GM04504 (cell line): ENCODE results near the gene RFTN2.
"Not testable (repeated sequence)": the region's sequence is repeated elsewhere in the genome, so short reads cannot be mapped to it uniquely, and the experiment has no call there.

Experiments used
- DNase-seq: peaks from one replicate; pipeline ENCODE4 v3.0.0-alpha.2; 2012; ENCODE audit warnings: low read depth

Gene RFTN2, protein sequence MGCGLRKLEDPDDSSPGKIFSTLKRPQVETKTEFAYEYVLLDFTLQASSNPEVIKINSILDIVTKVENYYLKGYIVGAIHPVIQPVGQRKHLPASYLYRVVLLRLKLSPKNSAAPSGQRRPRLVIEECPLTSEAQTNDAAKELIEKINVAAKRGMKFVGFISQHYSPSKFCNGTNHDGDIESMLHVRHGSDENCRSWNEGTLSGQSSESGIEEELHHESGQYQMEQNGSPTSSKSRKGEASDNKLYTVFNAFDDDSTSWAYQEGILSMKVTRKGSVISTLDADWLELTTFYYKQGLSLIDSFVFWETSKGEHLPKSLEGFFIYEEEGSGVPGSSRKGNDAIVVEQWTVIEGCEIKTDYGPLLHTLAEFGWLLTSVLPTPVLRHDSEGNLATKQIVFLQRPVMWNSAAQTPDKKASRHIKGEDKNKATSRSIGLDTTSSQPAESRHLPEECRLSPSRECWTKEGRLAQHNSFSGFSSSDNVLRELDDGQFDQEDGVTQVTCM

GRCh38 chr2:197675246-197675645 is at the start of gene RFTN2:
Gene RFTN2 (minus strand): TSS chr2:197675587. CDS start chr2:197675458, 129 bp downstream.
- no peak for DNase-seq

DNA sequence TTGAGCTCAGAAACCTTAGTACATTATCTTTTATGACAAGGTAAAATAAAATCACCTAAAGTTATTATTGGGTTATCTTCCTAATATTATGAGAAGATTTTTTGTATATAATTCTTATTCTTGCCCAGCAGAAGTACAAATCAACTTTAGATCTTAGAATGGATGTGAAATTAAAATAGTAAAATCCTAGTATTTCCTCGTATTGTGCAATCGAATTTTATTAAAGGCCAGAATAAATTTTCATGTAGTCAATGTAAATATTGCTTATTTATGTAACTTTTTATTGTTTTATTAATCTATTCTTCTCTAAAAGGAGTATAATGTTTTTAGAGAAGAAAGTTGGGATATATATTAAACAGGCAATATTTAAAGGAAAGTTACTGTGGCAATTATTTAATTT is 42.5 kb upstream of the RFTN2 start:
- no peak for DNase-seq

GRCh38 chr2:197713271-197713670 is 37.9 kb upstream of the RFTN2 start:
- no peak for DNase-seq

DNA sequence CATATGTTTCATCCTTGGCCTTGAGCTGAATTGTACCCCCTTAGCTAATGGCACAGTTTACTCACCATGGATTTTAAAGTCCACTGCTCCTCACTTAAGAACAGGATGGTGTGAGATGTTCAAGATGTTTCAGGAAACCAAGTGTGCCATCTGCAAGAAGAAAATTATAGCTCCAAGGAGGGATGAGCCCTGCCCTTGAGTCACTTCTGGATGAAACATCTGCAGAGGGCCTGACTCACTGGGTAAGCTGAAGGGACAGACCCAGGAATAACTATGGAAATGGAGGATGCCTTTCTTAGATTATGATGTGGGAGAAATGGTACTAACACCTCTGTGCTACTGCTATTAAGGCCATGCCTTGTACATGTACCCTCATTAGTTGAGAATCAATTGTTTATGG is 36.2 kb upstream of the RFTN2 start:
- DNase-seq: no peak

- DNase-seq: no peak
Observed at GRCh38 chr2:197710424-197711042, 35.1 kb upstream of the RFTN2 start.

DNA sequence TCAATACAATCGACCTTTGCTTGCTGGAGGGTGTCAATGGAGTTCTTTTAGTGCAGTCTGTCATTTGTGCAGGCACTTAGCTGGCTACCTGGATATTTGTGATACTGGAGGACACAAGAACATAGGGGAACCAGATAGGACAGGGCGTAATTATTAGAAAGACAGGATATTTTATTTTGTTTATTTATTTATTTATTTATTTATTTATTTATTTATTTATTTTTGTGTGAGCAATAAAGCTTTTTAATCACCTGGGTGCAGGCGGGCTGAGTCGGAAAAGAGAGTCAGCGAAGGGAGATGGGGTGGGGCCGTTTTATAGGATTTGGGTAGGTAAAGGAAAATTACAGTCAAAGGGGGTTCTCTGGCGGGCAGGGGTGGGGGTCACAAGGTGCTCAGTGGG is 33.8 kb upstream of the RFTN2 start:
- not testable (repeated sequence) for DNase-seq

GRCh38 chr2:197708331-197708730 is 32.9 kb upstream of the RFTN2 start:
- DNase-seq: no peak

DNA sequence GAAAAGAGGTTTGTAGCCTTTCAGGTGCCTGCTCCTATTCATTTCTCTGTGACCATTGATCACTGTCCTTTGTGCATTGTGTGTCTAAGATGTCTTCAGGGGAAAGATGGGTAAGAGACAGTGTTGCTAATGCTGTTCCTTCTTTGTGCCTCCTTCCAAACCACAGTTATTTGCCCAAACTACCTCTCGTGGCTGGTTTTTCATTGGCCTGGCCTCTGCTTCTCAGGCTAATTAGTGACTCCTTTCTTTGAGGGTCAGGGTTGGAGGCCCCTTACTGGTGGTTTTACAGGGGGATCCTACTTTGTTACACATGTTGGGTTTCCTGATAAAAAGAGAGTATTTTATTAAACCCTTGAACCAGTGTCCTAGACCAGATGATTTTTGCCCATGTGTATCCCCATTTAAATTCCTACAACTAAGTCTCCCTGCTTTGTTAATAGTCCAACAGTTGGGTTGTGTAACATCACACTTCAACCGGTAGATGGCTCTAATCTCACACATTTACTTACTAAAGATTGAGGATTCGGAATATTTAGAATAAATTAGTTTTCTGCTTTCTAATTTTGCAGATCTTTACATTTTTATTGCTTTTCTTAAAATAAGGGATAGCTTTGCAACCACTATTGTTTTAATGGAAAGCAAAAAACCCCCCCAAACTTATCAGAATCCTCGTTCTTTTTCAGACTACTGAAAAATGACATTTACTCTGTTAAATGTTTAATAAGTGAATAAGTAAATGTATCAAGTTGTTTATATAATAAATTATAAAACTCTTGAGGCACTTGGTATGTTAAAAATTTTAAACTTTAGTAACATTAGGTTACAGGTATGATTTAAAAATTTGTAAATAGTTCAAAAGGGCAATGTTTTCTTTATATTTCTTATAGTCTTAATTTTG is 32.2 kb upstream of the RFTN2 start:
- no peak for DNase-seq

DNA sequence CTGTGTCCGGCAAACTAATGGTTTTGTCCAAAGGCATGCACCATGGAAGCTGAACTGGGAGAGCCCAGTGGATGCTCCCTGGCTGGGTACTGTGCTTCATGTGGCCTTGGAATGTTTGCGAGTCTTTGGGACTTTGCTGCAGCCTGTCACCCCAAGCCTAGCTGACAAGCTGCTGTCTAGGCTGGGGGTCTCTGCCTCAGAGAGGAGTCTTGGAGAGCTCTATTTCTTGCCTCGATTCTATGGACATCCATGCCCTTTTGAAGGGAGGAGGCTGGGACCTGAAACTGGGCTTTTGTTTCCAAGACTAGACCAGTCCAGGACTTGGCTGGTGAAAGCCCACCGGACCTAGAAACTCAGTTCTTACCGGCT is 31.4 kb upstream of the RFTN2 start:
- DNase-seq: no peak

- no peak for DNase-seq
Observed at GRCh38 chr2:197705912-197706838, 30.8 kb upstream of the RFTN2 start.

DNA sequence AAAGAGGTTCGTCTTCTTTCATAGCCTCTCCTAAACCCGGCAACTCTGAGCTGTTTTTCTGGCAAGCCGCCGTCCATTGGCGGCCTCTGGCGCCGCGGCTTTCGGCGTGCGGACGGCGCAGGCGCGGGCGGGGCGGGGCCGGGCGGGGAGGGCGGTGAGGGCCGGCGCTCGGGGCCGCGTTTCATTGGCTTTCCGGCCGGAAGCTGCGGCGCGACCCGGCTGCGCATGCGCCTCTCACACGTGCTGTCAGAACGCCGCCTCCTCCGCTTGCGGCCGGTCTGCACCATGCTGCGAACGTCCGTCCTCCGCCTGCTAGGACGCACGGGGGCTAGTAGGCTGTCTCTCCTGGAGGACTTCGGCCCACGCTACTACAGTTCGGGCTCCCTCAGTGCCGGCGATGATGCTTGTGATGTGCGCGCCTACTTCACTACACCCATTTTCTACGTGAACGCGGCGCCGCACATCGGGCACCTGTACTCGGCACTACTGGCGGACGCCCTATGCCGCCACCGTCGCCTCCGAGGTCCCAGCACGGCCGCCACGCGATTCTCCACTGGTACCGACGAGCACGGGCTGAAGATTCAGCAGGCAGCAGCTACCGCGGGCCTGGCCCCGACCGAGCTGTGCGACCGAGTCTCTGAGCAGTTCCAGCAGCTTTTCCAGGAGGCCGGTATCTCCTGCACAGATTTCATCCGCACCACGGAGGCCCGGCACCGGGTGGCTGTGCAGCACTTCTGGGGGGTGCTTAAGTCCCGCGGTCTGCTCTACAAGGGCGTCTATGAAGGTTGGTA is 29.9 kb upstream of the RFTN2 start, which contains the start of gene MARS2:
Gene MARS2, plus strand, starts transcription at position 249 of the 791 bp plus-strand sequence. Its CDS starts 37 bp downstream, at position 286.
- DNase-seq: peak; percentile 81

- DNase-seq: no peak
Observed at GRCh38 chr2:197704434-197705120, 29.2 kb upstream of the RFTN2 start.

DNA sequence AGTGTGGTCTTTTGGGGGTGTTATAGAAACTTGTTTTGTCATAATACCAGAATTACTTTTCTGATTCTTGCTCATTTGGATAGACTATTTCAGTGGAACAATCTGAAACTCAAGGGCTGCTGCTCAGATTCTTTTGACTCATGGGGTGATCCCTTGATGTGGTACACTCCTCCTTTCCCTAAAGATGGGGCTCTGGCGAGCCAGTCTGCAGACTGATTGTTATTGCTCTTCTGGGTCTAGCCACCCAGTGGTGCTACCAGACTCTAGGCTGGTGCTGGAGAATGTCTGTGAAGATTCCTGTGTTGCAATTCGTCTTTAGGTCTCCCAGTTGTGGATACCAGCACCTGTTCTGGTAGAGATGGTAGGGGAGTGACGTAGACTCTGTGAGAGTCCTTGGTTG is 25.6 kb upstream of the RFTN2 start:
- DNase-seq: no peak

- DNase-seq: not testable (repeated sequence)
Observed at GRCh38 chr2:197699724-197700123, 24.3 kb upstream of the RFTN2 start.

- not testable (repeated sequence) for DNase-seq
Observed at GRCh38 chr2:197696571-197696970, 21.2 kb upstream of the RFTN2 start.

- not testable (repeated sequence) for DNase-seq
Observed at GRCh38 chr2:197695971-197696370, 20.6 kb upstream of the RFTN2 start.

DNA sequence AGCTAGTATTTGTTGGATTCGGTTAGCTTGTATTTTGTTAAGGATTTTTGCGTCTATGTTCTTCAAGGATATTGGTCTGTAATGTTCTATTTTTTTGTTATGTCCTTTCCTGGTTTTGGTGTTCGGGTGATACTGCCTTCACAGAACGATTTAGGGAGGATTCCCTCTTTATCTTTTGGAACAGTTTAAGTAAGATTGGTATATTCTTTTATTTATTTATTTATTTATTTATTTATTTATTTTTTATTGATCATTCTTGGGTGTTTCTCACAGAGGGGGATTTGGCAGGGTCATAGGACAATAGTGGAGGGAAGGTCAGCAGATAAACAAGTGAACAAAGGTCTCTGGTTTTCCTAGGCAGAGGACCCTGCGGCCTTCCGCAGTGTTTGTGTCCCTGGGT is 19.8 kb upstream of the RFTN2 start:
- not testable (repeated sequence) for DNase-seq

- no peak for DNase-seq
Observed at GRCh38 chr2:197677483-197677882, 2.1 kb upstream of the RFTN2 start.

- DNase-seq: no peak
Observed at GRCh38 chr2:197677056-197677455, 1.7 kb upstream of the RFTN2 start.

GRCh38 chr2:197675711-197676188 is 363 bp upstream of the RFTN2 start:
- DNase-seq: peak; percentile 33
